Measurements from ENCODE around the gene PPP1R13B. TPM values are rescaled to one million over a fixed set of nuclear protein-coding genes. Genes with fewer than 3 reads are reported as not detected.

Gene PPP1R13B
- total and polyA plus RNA-seq, 8 donors: 20.9 to 33.9 (median 26.9) TPM

DNA sequence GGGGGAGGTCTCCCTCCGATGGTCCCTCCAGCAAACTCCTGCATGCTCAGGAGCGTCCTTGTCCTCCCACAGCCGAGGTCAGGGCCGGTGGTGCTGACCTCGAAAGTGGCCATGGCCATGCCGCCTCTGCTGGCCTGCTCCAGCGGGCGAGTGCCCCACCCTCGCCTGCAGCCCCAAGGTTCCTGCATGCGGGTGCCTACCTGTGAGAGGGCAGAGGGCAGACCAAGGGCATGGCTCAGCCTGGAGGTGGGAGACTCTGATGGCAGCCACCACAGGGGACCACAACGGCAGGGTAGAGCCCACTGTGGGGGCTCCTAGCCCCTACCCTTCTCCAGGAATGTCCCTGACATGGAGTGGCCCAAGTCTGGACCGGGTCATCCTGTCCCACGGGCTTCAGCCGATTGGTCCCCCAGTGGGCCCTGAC is 38.1 kb upstream of the PPP1R13B start:
- TF ChIP-seq, protein P1, sequence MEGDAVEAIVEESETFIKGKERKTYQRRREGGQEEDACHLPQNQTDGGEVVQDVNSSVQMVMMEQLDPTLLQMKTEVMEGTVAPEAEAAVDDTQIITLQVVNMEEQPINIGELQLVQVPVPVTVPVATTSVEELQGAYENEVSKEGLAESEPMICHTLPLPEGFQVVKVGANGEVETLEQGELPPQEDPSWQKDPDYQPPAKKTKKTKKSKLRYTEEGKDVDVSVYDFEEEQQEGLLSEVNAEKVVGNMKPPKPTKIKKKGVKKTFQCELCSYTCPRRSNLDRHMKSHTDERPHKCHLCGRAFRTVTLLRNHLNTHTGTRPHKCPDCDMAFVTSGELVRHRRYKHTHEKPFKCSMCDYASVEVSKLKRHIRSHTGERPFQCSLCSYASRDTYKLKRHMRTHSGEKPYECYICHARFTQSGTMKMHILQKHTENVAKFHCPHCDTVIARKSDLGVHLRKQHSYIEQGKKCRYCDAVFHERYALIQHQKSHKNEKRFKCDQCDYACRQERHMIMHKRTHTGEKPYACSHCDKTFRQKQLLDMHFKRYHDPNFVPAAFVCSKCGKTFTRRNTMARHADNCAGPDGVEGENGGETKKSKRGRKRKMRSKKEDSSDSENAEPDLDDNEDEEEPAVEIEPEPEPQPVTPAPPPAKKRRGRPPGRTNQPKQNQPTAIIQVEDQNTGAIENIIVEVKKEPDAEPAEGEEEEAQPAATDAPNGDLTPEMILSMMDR (IDR thresholded peaks at IDR 0.05): no peak
- no peaks in the 10 kb centered on the region for H3K27me3 ChIP-seq
- no peak overlapping the region for H3K27ac ChIP-seq
- DNase-seq (no peak), FAIRE-seq (no peak), ATAC-seq (no peak)
- intact Hi-C loops (cut with DNase I): no loop called here
- WGBS, 2 donors: 79 to 80% methylated on average over 14 of the region's 14 CpGs
- peaks cover 33 to 40% (median 38%) of the 10 kb centered on the region in 3 donors for H3K4me1 ChIP-seq
- H3K9me3 ChIP-seq: no peaks in the 10 kb centered on the region
- H3K36me3 ChIP-seq: no peaks in the 10 kb centered on the region
- H3K4me3 ChIP-seq: no peak overlapping the region

DNA sequence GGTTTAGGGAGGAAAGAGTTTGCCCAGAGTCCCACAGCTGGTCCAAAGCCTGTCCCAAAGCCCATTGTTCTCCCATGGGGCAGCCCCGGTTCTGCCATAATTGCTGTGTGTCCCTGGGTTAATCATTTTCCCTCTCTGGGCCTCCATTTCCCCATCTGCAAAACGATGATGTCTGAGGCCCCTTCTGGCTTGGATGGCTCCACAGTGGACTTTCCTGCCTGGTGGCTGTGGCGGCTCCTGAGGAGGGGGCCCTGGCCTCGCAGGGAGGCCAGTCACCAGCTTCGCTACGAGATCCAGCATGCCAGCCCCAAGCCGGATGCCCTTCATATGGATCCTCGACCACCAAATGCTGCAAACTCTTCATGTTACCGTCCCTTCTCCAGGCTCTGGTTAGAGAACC is 37.5 kb upstream of the PPP1R13B start:
- no peaks in the 10 kb centered on the region for H3K9me3 ChIP-seq
- H3K27me3 ChIP-seq: no peaks in the 10 kb centered on the region
- 89 to 94% methylated on average over 9 of the region's 9 CpGs for WGBS, 2 donors
- ATAC-seq (no peak), DNase-seq (no peak), FAIRE-seq (no peak)
- TF ChIP-seq, protein P1 (IDR thresholded peaks at IDR 0.05): no peak
- intact Hi-C loops (cut with DNase I): no loop called here
- peaks cover 29 to 37% (median 36%) of the 10 kb centered on the region in 3 donors for H3K4me1 ChIP-seq
- H3K36me3 ChIP-seq: no peaks in the 10 kb centered on the region
- no peak overlapping the region for H3K4me3 ChIP-seq
- H3K27ac ChIP-seq: no peak overlapping the region

DNA sequence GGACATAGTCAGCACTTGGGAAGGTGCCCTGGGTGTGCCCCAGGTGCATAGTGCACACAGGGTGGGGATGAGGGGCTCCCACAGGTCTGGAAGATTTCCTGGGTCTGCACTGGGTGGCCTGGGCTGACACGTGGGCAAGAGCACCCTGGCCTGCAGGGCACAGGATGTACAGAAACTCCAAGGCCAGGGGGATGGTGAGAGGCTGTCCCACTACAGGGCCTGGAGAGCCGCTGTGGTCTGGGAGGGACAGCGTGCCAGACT is 35.8 kb upstream of the PPP1R13B start:
- Histone ChIP-seq H3K36me3 (no peaks in the 10 kb centered on the region), H3K4me1 (peaks cover 29 to 32% (median 30%) of the 10 kb centered on the region in 3 donors), H3K27me3 (no peaks in the 10 kb centered on the region), H3K4me3 (no peak overlapping the region), H3K27ac (peak overlapping the region in 1 of 4 donors; percentile 42), H3K9me3 (no peaks in the 10 kb centered on the region)
- FAIRE-seq (no peak), DNase-seq (no peak), ATAC-seq (no peak)
- 74 to 78% methylated on average over 3 of the region's 3 CpGs for WGBS, 2 donors
- TF ChIP-seq, protein P1 (IDR thresholded peaks at IDR 0.05): no peak
- intact Hi-C loops (cut with DNase I): no loop called here

DNA sequence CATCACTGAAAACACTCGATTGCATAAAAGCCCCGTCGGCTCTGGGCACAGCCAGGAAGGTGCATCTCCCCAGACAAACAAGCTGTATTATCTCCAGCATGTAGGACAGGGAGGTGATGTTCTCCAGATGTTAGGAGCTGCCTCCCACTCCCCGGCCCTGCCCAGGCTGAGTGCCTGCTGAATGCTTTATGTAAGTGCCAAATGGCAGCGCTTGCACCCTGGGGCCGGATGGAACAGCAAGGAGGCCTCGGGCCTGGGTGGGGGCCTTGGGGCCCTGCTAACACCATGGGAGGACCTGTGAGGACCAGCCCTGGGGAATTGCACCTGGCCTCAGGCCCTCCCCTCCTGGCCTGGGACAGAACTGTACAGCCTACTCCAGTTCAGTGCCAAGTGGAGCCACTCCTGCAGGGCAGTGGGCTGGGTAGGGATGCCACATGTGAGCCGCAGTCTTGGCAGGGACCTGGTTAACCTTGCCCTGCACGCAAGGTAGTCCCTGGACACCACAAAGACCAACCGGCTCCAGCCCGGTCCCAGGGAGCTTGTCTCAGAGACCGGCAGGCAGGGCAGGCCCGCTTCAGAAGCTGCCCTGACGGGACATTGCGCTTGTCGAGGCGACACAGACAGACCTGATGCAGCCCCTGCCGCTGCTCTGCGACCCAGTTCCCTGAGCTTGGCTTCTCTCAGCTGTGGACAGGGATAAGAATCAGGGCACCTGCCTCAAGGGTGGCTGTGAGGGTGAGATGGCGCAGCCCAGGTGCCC is 35.3 kb upstream of the PPP1R13B start:
- TF ChIP-seq, protein P1 (IDR thresholded peaks at IDR 0.05): no peak
- peak overlapping the region; percentile 42 to 89 (median 82) for H3K27ac ChIP-seq
- intact Hi-C loops (cut with DNase I): no loop called here
- DNase-seq (peak in 1 of 6 donors; percentile 78), FAIRE-seq (no peak), ATAC-seq (no peak)
- peaks cover 29 to 32% (median 30%) of the 10 kb centered on the region in 3 donors for H3K4me1 ChIP-seq
- no peaks in the 10 kb centered on the region for H3K9me3 ChIP-seq
- H3K4me3 ChIP-seq: no peak overlapping the region
- H3K36me3 ChIP-seq: no peaks in the 10 kb centered on the region
- no peaks in the 10 kb centered on the region for H3K27me3 ChIP-seq
- 74 to 78% methylated on average over 20 of the region's 20 CpGs for WGBS, 2 donors
